Mucosa of descending colon (tissue), 3 donors: ENCODE results near the gene CNGA4. TPM values are rescaled to one million over a fixed set of nuclear protein-coding genes. Genes with fewer than 3 reads are reported as not detected.

Experiments used
- ATAC-seq: fragments of 200-7000 bp; cut with Tn5 transposase; one replicate; pipeline ENCODE4 v1.9.1; 2020; ENCODE audit warnings: mild to moderate bottlenecking, moderate library complexity
- DNase-seq, 3 donors: peaks; one replicate each; pipeline ENCODE4 v3.0.0-alpha.2; 2020
- H3K36me3 ChIP-seq: fragments of 200-600 bp; one replicate; pipeline ENCODE4 v1.8.0; 2021; ENCODE audit warnings: low read depth, mild to moderate bottlenecking
- H3K4me1 ChIP-seq: fragments of 200-600 bp; one replicate; pipeline ENCODE4 v1.8.0; 2021; ENCODE audit warnings: low read depth, mild to moderate bottlenecking
- H3K4me3 ChIP-seq: fragments of 200-600 bp; one replicate; pipeline ENCODE4 v1.8.0; 2021; ENCODE audit warnings: mild to moderate bottlenecking
- H3K9me3 ChIP-seq: fragments of 200-600 bp; one replicate; pipeline ENCODE4 v1.8.0; 2021; ENCODE audit warnings: mild to moderate bottlenecking
- CTCF ChIP-seq: fragments of 200-600 bp; IDR thresholded peaks from one replicate; pipeline ENCODE4 v1.8.0; 2022; ENCODE audit warnings: antibody characterized with exemption, mild to moderate bottlenecking
- intact Hi-C, 2 donors: fragments of 100-400 bp; cut with DNase I in 1 of 2; cut with micrococcal nuclease in 1 of 2; formaldehyde crosslinking; loops; one replicate each; pipeline versions ENCODE4 v1.11.0 to v1.11.1; 2022; cut with DNase I, micrococcal nuclease
- total RNA-seq, 3 donors: library from RNA; stranded (reverse); fragmentation: NEBNext Ultra II Directional in 2 of 3; extraction: Animal tissue kit (Norgen Biotek cat#: 25700) in 2 of 3; gene quantifications; one replicate each; pipeline versions ENCODE4 v1.2.1 to v1.2.4, GENCODE V29; 2021 to 2023
- donor health status: DM: no; HTN: no; CAD: no; lungs with moderate emphysema.
- donor health status: DM: no; HTN: no; CAD: no.
- donor health status: DM: no; HTN: yes; CAD: no.

Gene CNGA4
- total RNA-seq, 3 donors from 2014 or later: 0.20 to 0.22 TPM; not detected in 1

GRCh38 chr11:6214530-6214929, 24.4 kb upstream of the CNGA4 start:
- intact Hi-C loops: no loop called here
- H3K4me1 ChIP-seq: no peaks in the 10 kb centered on the region
- ATAC-seq: no peak

GRCh38 chr11:6216501-6216900, 22.4 kb upstream of the CNGA4 start:
- H3K36me3 ChIP-seq: peaks cover 25% of the 10 kb centered on the region

More at GRCh38 chr11:6214530-6214929, 24.4 kb upstream of the CNGA4 start:
- Histone ChIP-seq H3K9me3 (no peaks in the 10 kb centered on the region), H3K36me3 (peaks cover 26% of the 10 kb centered on the region), H3K4me3 (no peak overlapping the region)
- DNase-seq: no peak
- TF ChIP-seq CTCF: no peak

GRCh38 chr11:6217722-6218121, 21.2 kb upstream of the CNGA4 start:
- Histone ChIP-seq H3K9me3 (no peaks in the 10 kb centered on the region), H3K4me1 (peaks cover 4% of the 10 kb centered on the region), H3K36me3 (peaks cover 24% of the 10 kb centered on the region), H3K4me3 (no peak overlapping the region)
- intact Hi-C loops: no loop called here
- no peak for ATAC-seq
- TF ChIP-seq CTCF: no peak
- no peak for DNase-seq

More at GRCh38 chr11:6216501-6216900, 22.4 kb upstream of the CNGA4 start:
- DNase-seq (no peak), ATAC-seq (no peak)
- TF ChIP-seq CTCF: no peak
- intact Hi-C loops: no loop called here
- H3K9me3 ChIP-seq: no peaks in the 10 kb centered on the region
- no peak overlapping the region for H3K4me3 ChIP-seq
- peaks cover 4% of the 10 kb centered on the region for H3K4me1 ChIP-seq

- DNase-seq: peak in 1 of 3 donors; percentile 51
- Histone ChIP-seq H3K4me1 (peaks cover 4% of the 10 kb centered on the region), H3K9me3 (no peaks in the 10 kb centered on the region), H3K4me3 (no peak overlapping the region), H3K36me3 (peaks cover 29% of the 10 kb centered on the region)
- intact Hi-C loops: no loop called here
- TF ChIP-seq CTCF: no peak
- ATAC-seq: peak; percentile 96
These were observed 19.5 kb upstream of the CNGA4 start for GRCh38 chr11:6219359-6219758.

- ATAC-seq: no peak
- no peaks in the 10 kb centered on the region for H3K9me3 ChIP-seq
- intact Hi-C loops: no loop called here
- TF ChIP-seq CTCF: no peak
- peaks cover 16% of the 10 kb centered on the region for H3K36me3 ChIP-seq
- DNase-seq: no peak
- H3K4me1 ChIP-seq: peaks cover 28% of the 10 kb centered on the region
- H3K4me3 ChIP-seq: no peak overlapping the region
These were observed 15.0 kb upstream of the CNGA4 start for GRCh38 chr11:6223854-6224253.

- Histone ChIP-seq H3K4me3 (no peak overlapping the region), H3K36me3 (peaks cover 12% of the 10 kb centered on the region), H3K4me1 (peaks cover 28% of the 10 kb centered on the region), H3K9me3 (no peaks in the 10 kb centered on the region)
- ATAC-seq: no peak
- TF ChIP-seq CTCF: no peak
- intact Hi-C loops: no loop called here
- no peak for DNase-seq
These were observed 14.5 kb upstream of the CNGA4 start for GRCh38 chr11:6224421-6224820.
